Astrocyte (in vitro differentiated cells and primary cell): ENCODE results near the gene PECR. TPM values are rescaled to one million over a fixed set of nuclear protein-coding genes. Genes with fewer than 3 reads are reported as not detected.

ENCODE experiments used
- DNase-seq: peaks from one replicate; pipeline ENCODE4 v3.0.0-alpha.2; 2010; ENCODE audit warnings: low read depth
- FAIRE-seq: peaks from 2 replicates; lab custom pipeline; 2011; peaks lifted over from hg19 to GRCh38; lab: Jason Lieb, UNC
- H2AFZ ChIP-seq: 2 replicates; pipeline ENCODE4 v1.6.0; 2012; ENCODE audit warnings: low read depth, low read length, inconsistent platforms
- H3K27ac ChIP-seq: 2 replicates; pipeline ENCODE4 v1.5.1; 2011; ENCODE audit warnings: low read depth, low read length, inconsistent platforms
- H3K27me3 ChIP-seq: 2 replicates; pipeline ENCODE4 v1.6.0; 2011; ENCODE audit warnings: low read length, inconsistent platforms; ENCODE audit not compliant: insufficient read depth
- H3K36me3 ChIP-seq: 2 replicates; pipeline ENCODE4 v1.5.1; 2011; ENCODE audit warnings: low read length, inconsistent platforms; ENCODE audit not compliant: insufficient read depth
- H3K4me1 ChIP-seq: 2 replicates; pipeline ENCODE4 v1.5.1; 2011; ENCODE audit warnings: low read length, inconsistent platforms; ENCODE audit not compliant: insufficient read depth
- H3K4me2 ChIP-seq: 2 replicates; pipeline ENCODE4 v1.6.0; 2012; ENCODE audit warnings: low read length, inconsistent platforms
- H3K4me3 ChIP-seq: 2 replicates; pipeline ENCODE4 v1.5.1; 2011; ENCODE audit warnings: low read depth, mild to moderate bottlenecking, low read length, inconsistent platforms; ENCODE audit not compliant: insufficient read depth
- H3K79me2 ChIP-seq: 2 replicates; pipeline ENCODE4 v1.6.0; 2012; ENCODE audit warnings: mild to moderate bottlenecking, low read length, inconsistent platforms; ENCODE audit not compliant: insufficient read depth
- H3K9ac ChIP-seq: 2 replicates; pipeline ENCODE4 v1.6.0; 2012; ENCODE audit warnings: mild to moderate bottlenecking, low read length, inconsistent platforms
- H3K9me3 ChIP-seq: 2 replicates; pipeline ENCODE4 v1.5.1; 2012; ENCODE audit warnings: low read depth, mild to moderate bottlenecking, low read length, inconsistent platforms; ENCODE audit not compliant: insufficient read depth
- H4K20me1 ChIP-seq: 2 replicates; pipeline ENCODE4 v1.6.0; 2012; ENCODE audit warnings: low read length, inconsistent platforms; ENCODE audit not compliant: insufficient read depth
- H3K27ac Mint-ChIP-seq: one replicate; pipeline ENCODE4 v1.8.0; 2021; ENCODE audit warnings: mild to moderate bottlenecking, mixed read lengths; ENCODE audit not compliant: unreplicated experiment
- H3K27me3 Mint-ChIP-seq: one replicate; pipeline ENCODE4 v1.8.0; 2021; ENCODE audit warnings: low read depth, mixed read lengths; ENCODE audit not compliant: unreplicated experiment
- H3K36me3 Mint-ChIP-seq: one replicate; pipeline ENCODE4 v1.8.0; 2021; ENCODE audit warnings: low read depth, mixed read lengths; ENCODE audit not compliant: unreplicated experiment
- H3K4me1 Mint-ChIP-seq: one replicate; pipeline ENCODE4 v1.8.0; 2021; ENCODE audit warnings: low read depth, mixed read lengths; ENCODE audit not compliant: unreplicated experiment
- H3K4me3 Mint-ChIP-seq: one replicate; pipeline ENCODE4 v1.8.0; 2021; ENCODE audit warnings: mild to moderate bottlenecking, moderate library complexity, mixed read lengths; ENCODE audit not compliant: unreplicated experiment
- H3K9me3 Mint-ChIP-seq: one replicate; pipeline ENCODE4 v1.8.0; 2021; ENCODE audit warnings: mild to moderate bottlenecking, mixed read lengths; ENCODE audit not compliant: unreplicated experiment
- EZH2 ChIP-seq: IDR thresholded peaks from 2 replicates; pipeline ENCODE4 v1.6.1; 2012; ENCODE audit warnings: mild to moderate bottlenecking, low read length, inconsistent platforms; ENCODE audit not compliant: insufficient read depth
- total RNA-seq: library from RNA; stranded (reverse); gene quantifications from 2 replicates; pipeline ENCODE4 v1.2.1, GENCODE V29; 2021
- TF ChIP-seq, protein P1 (sequence below): IDR thresholded peaks from 2 replicates; pipeline ENCODE4 v1.5.1; 2011; ENCODE audit warnings: low read depth, mild to moderate bottlenecking, inconsistent platforms, low read length, moderate library complexity; ENCODE audit not compliant: insufficient read depth

PECR gene
- total RNA-seq, 1 donor from 2014 or later: 17.0 TPM

DNA sequence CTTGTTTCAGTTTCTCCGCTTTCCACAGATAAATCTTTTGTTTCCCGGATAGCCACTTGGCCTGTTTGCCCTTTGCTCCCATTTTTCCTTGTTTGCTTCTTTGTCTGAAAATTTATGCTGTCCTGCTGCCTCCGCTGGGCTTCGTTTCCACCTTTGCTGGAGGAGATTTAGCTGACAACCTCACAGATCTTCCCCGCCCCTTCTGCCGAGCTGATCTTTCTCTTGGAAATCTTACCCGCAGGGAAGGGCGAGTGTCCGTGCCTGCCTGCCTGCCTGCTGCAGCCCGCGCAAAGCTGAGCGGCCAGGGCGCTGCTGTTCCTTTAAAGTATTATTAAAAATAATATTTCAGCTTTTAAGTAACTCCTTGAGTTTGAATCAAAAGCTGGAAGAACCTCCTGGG is 26.2 kb upstream of the PECR start:
- Histone ChIP-seq H3K79me2 (peaks cover 36% of the 10 kb centered on the region), H3K4me3 (peak overlapping the region; percentile 17), H3K9me3 (no peaks in the 10 kb centered on the region), H3K4me1 (peaks cover 20% of the 10 kb centered on the region), H3K36me3 (peaks cover 14% of the 10 kb centered on the region), H3K9ac (peak overlapping the region; percentile 74), H3K4me2 (peak overlapping the region; percentile 70), H3K27me3 (no peaks in the 10 kb centered on the region), H4K20me1 (peaks cover 21% of the 10 kb centered on the region), H3K27ac (no peak overlapping the region), H2AFZ (peak overlapping the region; percentile 87)
- Mint-ChIP-seq H3K36me3 (peaks cover 4% of the 10 kb centered on the region), H3K4me3 (no peak overlapping the region), H3K27me3 (no peaks in the 10 kb centered on the region), H3K9me3 (no peaks in the 10 kb centered on the region), H3K4me1 (peaks cover 31% of the 10 kb centered on the region), H3K27ac (peak overlapping the region; percentile 69)
- DNase-seq (no peak), FAIRE-seq (no peak)
- no peak for TF ChIP-seq EZH2
- TF ChIP-seq, protein P1, sequence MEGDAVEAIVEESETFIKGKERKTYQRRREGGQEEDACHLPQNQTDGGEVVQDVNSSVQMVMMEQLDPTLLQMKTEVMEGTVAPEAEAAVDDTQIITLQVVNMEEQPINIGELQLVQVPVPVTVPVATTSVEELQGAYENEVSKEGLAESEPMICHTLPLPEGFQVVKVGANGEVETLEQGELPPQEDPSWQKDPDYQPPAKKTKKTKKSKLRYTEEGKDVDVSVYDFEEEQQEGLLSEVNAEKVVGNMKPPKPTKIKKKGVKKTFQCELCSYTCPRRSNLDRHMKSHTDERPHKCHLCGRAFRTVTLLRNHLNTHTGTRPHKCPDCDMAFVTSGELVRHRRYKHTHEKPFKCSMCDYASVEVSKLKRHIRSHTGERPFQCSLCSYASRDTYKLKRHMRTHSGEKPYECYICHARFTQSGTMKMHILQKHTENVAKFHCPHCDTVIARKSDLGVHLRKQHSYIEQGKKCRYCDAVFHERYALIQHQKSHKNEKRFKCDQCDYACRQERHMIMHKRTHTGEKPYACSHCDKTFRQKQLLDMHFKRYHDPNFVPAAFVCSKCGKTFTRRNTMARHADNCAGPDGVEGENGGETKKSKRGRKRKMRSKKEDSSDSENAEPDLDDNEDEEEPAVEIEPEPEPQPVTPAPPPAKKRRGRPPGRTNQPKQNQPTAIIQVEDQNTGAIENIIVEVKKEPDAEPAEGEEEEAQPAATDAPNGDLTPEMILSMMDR: no peak

GRCh38 chr2:216107320-216107719 is 25.7 kb upstream of the PECR start:
- no peak for TF ChIP-seq EZH2
- TF ChIP-seq, protein P1: no peak
- Histone ChIP-seq H3K4me2 (peak overlapping the region; percentile 70), H3K9me3 (no peaks in the 10 kb centered on the region), H2AFZ (peak overlapping the region; percentile 87), H3K27ac (no peak overlapping the region), H3K27me3 (no peaks in the 10 kb centered on the region), H3K4me3 (peak overlapping the region; percentile 17), H3K4me1 (peaks cover 20% of the 10 kb centered on the region), H3K9ac (peak overlapping the region; percentile 74), H3K79me2 (peaks cover 32% of the 10 kb centered on the region), H4K20me1 (peaks cover 19% of the 10 kb centered on the region), H3K36me3 (peaks cover 13% of the 10 kb centered on the region)
- FAIRE-seq (no peak), DNase-seq (no peak)
- Mint-ChIP-seq H3K27me3 (no peaks in the 10 kb centered on the region), H3K4me1 (peaks cover 26% of the 10 kb centered on the region), H3K27ac (no peak overlapping the region), H3K36me3 (peaks cover 4% of the 10 kb centered on the region), H3K4me3 (no peak overlapping the region), H3K9me3 (no peaks in the 10 kb centered on the region)

DNA sequence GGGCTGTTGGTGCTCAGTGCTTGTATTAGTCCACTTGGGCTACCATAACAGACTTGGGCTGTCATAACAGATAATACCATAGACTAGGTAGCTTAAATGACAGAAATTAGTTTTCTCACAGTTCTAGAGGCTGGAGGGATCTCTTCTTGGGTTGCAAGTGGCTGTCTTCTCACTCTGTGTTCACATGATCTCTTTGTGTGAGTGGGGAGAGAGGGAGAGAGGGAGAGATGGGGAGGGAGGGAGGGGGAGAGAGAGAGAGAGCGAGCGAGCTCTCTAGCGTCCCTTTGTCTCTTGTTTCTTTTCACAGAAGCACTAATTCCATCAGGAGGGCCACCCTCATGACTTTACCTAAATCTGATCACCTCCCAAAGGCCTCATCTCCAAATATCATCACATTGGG is 23.1 kb upstream of the PECR start:
- no peaks in the 10 kb centered on the region for H3K9me3 ChIP-seq
- no peaks in the 10 kb centered on the region for H3K36me3 Mint-ChIP-seq
- no peak overlapping the region for H3K4me2 ChIP-seq
- H3K4me1 ChIP-seq: peaks cover 10% of the 10 kb centered on the region
- TF ChIP-seq, protein P1: no peak
- TF ChIP-seq EZH2: no peak
- no peak overlapping the region for H3K9ac ChIP-seq
- no peak overlapping the region for H3K4me3 Mint-ChIP-seq
- H3K4me3 ChIP-seq: no peak overlapping the region
- H2AFZ ChIP-seq: no peak overlapping the region
- H3K36me3 ChIP-seq: no peaks in the 10 kb centered on the region
- H3K27ac ChIP-seq: no peak overlapping the region
- H3K79me2 ChIP-seq: peaks cover 6% of the 10 kb centered on the region
- H4K20me1 ChIP-seq: no peaks in the 10 kb centered on the region
- peaks cover 5% of the 10 kb centered on the region for H3K4me1 Mint-ChIP-seq
- no peaks in the 10 kb centered on the region for H3K9me3 Mint-ChIP-seq
- H3K27me3 Mint-ChIP-seq: no peaks in the 10 kb centered on the region
- H3K27me3 ChIP-seq: no peaks in the 10 kb centered on the region
- DNase-seq: no peak
- no peak for FAIRE-seq
- H3K27ac Mint-ChIP-seq: no peak overlapping the region
